HEK293T (cell line): Measurements from ENCODE around the gene DZANK1.

Experiments
- ARNT ChIP-seq: fragments of 450-650 bp; IDR thresholded peaks from 2 replicates; pipeline ENCODE4 v1.6.1; 2017; ENCODE audit warnings: mild to moderate bottlenecking
- BHLHE40 ChIP-seq: fragments of 450-650 bp; IDR thresholded peaks from 2 replicates; pipeline ENCODE4 v1.6.1; 2016; ENCODE audit warnings: mild to moderate bottlenecking, moderate library complexity, borderline replicate concordance
- CTBP1 ChIP-seq: fragments of 450-650 bp; IDR thresholded peaks from 2 replicates; pipeline ENCODE4 v1.6.1; 2016; ENCODE audit warnings: borderline replicate concordance
- FOXA1 ChIP-seq: fragments of 450-650 bp; IDR thresholded peaks from 2 replicates; pipeline ENCODE4 v1.6.1; 2016; ENCODE audit warnings: mild to moderate bottlenecking
- FOXK2 ChIP-seq: fragments of 450-650 bp; IDR thresholded peaks from 2 replicates; pipeline ENCODE4 v1.6.1; 2016; ENCODE audit warnings: mild to moderate bottlenecking
- FOXM1 ChIP-seq: fragments of 450-650 bp; IDR thresholded peaks from 2 replicates; pipeline ENCODE4 v1.6.1; 2017; ENCODE audit warnings: mild to moderate bottlenecking, borderline replicate concordance
- LEF1 ChIP-seq: fragments of 450-650 bp; IDR thresholded peaks from 2 replicates; pipeline ENCODE4 v1.6.1; 2017; ENCODE audit warnings: mild to moderate bottlenecking, borderline replicate concordance
- NFRKB ChIP-seq: fragments of 450-650 bp; IDR thresholded peaks from 2 replicates; pipeline ENCODE4 v1.6.1; 2016; ENCODE audit warnings: mild to moderate bottlenecking, moderate library complexity
- SUZ12 ChIP-seq: fragments of 450-650 bp; IDR thresholded peaks from 2 replicates; pipeline ENCODE4 v1.6.1; 2016; ENCODE audit warnings: mild to moderate bottlenecking
- TARDBP ChIP-seq: fragments of 450-650 bp; IDR thresholded peaks from 2 replicates; pipeline ENCODE4 v1.6.1; 2016
- ZNF384 ChIP-seq: fragments of 450-650 bp; IDR thresholded peaks from 2 replicates; pipeline ENCODE4 v1.6.1; 2016
- TF ChIP-seq, protein P1 (sequence below): fragments of 450-650 bp; IDR thresholded peaks from 2 replicates; pipeline ENCODE4 v1.6.1; 2016

DNA sequence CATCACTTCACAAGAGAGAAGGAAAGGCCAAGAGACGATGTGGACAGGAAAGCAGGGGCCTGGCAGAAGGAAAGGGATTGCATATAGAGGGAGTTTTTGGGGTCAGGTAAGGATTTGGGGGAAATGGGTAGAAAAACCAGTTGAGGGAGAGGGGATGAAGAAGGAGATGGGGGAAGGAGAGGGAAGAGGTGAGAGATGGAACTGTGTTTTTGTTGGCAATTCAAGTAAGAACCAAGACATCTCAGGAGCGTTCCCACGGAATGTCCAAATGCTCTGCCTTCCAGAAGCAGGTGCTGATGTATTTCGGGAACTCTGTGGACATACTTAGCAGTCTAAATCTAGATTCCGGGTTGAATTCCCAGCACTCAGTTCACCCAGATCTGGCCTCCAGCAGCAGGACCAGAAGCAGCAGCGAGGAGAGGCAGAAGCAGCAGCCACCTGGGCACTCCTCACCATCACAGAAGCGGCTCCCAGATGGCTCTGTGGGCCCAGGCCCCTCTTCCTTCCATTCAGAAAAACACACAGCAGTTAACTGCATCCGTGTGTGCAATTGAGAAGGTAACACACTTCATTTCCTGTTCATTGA is 88.8 kb downstream of the DZANK1 start:
- TF ChIP-seq FOXA1 (no peak), FOXK2 (no peak), SUZ12 (no peak), LEF1 (no peak), ZNF384 (no peak), BHLHE40 (no peak), FOXM1 (no peak), NFRKB (no peak), ARNT (no peak), CTBP1 (no peak), TARDBP (no peak)
- TF ChIP-seq, protein P1, sequence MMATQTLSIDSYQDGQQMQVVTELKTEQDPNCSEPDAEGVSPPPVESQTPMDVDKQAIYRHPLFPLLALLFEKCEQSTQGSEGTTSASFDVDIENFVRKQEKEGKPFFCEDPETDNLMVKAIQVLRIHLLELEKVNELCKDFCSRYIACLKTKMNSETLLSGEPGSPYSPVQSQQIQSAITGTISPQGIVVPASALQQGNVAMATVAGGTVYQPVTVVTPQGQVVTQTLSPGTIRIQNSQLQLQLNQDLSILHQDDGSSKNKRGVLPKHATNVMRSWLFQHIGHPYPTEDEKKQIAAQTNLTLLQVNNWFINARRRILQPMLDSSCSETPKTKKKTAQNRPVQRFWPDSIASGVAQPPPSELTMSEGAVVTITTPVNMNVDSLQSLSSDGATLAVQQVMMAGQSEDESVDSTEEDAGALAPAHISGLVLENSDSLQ: no peak
